Measurements from ENCODE around the gene HSPBAP1. TPM values are rescaled to one million over a fixed set of nuclear protein-coding genes. Genes with fewer than 3 reads are reported as not detected.

The HSPBAP1 gene
- total RNA-seq, 4 donors from 2014 or later = 3.4 to 13.9 (median 4.0) TPM

GRCh38 chr3:122824465-122825381, 31.1 kb upstream of the HSPBAP1 start:
- no peak for DNase-seq
- peaks cover 0 to 46% (median 0%) of the 10 kb centered on the region in 3 donors for H3K36me3 ChIP-seq
- no peaks in the 10 kb centered on the region for H3K9me3 ChIP-seq
- no peaks in the 10 kb centered on the region for H3K27me3 ChIP-seq
- H3K27ac ChIP-seq = no peak overlapping the region
- 90% methylated on average over 6 to 7 of the region's 7 CpGs for WGBS, 2 donors
- H3K4me1 ChIP-seq = no peaks in the 10 kb centered on the region
- intact Hi-C loops (cut with DNase I) = no loop called here
- no peak overlapping the region for H3K4me3 ChIP-seq
- TF ChIP-seq, protein P1, sequence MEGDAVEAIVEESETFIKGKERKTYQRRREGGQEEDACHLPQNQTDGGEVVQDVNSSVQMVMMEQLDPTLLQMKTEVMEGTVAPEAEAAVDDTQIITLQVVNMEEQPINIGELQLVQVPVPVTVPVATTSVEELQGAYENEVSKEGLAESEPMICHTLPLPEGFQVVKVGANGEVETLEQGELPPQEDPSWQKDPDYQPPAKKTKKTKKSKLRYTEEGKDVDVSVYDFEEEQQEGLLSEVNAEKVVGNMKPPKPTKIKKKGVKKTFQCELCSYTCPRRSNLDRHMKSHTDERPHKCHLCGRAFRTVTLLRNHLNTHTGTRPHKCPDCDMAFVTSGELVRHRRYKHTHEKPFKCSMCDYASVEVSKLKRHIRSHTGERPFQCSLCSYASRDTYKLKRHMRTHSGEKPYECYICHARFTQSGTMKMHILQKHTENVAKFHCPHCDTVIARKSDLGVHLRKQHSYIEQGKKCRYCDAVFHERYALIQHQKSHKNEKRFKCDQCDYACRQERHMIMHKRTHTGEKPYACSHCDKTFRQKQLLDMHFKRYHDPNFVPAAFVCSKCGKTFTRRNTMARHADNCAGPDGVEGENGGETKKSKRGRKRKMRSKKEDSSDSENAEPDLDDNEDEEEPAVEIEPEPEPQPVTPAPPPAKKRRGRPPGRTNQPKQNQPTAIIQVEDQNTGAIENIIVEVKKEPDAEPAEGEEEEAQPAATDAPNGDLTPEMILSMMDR (IDR thresholded peaks at IDR 0.05) = no peak
- no peak for TF ChIP-seq POLR2A (IDR thresholded peaks at IDR 0.05)

- 92 to 95% methylated on average over 2 of the region's 2 CpGs for WGBS, 2 donors
- DNase-seq = no peak
- Histone ChIP-seq H3K27me3 (no peaks in the 10 kb centered on the region), H3K27ac (no peak overlapping the region), H3K4me1 (no peaks in the 10 kb centered on the region), H3K36me3 (peaks cover 0 to 43% (median 0%) of the 10 kb centered on the region in 3 donors), H3K9me3 (no peaks in the 10 kb centered on the region), H3K4me3 (no peak overlapping the region)
- TF ChIP-seq, protein P1 (IDR thresholded peaks at IDR 0.05) = no peak
- no peak for TF ChIP-seq POLR2A (IDR thresholded peaks at IDR 0.05)
- intact Hi-C loops (cut with DNase I) = no loop called here
These were observed 23.0 kb upstream of the HSPBAP1 start for GRCh38 chr3:122816587-122816986.

DNA sequence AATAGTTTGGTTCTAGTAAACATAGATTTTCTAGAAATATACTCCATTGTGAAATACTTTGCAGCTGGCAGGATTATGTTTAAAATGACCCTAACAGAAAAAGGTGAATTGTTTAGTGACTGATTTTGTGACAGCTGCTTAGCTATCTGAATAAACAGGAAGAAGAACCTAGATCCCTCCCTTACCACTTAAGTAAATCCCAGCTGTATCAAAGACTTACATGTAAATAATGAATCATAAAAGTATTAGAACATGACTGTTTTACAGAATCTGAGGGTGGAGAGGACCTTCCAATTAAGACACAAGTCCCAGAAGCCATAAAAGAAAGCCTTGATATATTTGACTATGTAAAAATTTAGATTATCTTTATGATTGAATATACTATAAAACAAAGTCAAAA, 17.1 kb upstream of the HSPBAP1 start:
- TF ChIP-seq, protein P1 (IDR thresholded peaks at IDR 0.05) = no peak
- no peak for TF ChIP-seq POLR2A (IDR thresholded peaks at IDR 0.05)
- no peak overlapping the region for H3K27ac ChIP-seq
- H3K4me3 ChIP-seq = no peak overlapping the region
- no peaks in the 10 kb centered on the region for H3K27me3 ChIP-seq
- peaks cover 0 to 59% (median 0%) of the 10 kb centered on the region in 3 donors for H3K36me3 ChIP-seq
- no peaks in the 10 kb centered on the region for H3K4me1 ChIP-seq
- no peaks in the 10 kb centered on the region for H3K9me3 ChIP-seq
- intact Hi-C loops (cut with DNase I) = no loop called here
- DNase-seq = no peak

- Histone ChIP-seq H3K4me3 (no peak overlapping the region), H3K27ac (no peak overlapping the region), H3K9me3 (no peaks in the 10 kb centered on the region), H3K27me3 (no peaks in the 10 kb centered on the region), H3K36me3 (peaks cover 0 to 22% (median 0%) of the 10 kb centered on the region in 3 donors), H3K4me1 (peaks cover 0 to 31% (median 8%) of the 10 kb centered on the region in 3 donors)
- intact Hi-C loops (cut with DNase I) = no loop called here
- no peak for TF ChIP-seq POLR2A (IDR thresholded peaks at IDR 0.05)
- TF ChIP-seq, protein P1 (IDR thresholded peaks at IDR 0.05) = no peak
- WGBS, 2 donors = 56 to 97% methylated on average over 2 of the region's 2 CpGs
- DNase-seq = no peak
These were observed 10.3 kb upstream of the HSPBAP1 start for GRCh38 chr3:122803977-122804376.

DNA sequence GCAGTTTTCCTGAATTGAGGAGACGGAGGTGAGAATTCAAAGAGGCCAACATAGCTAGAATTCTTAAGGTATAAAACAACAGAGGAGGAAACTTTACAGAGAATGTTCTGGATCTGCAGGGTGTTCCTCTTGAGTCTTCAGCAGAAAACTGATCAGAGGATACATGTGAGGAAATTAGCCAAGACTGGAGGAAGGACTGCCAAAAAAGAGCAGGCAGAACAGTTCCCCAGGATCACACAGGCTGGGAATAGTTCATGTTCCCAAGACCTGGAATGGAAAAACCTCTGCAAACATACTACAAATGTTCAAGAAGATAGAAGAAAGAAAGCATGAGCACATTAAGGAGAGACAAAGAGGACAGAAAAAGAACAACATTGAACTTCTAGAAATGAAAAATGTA, 8.7 kb upstream of the HSPBAP1 start:
- intact Hi-C loops (cut with DNase I) = no loop called here
- Histone ChIP-seq H3K4me3 (no peak overlapping the region), H3K9me3 (no peaks in the 10 kb centered on the region), H3K27me3 (no peaks in the 10 kb centered on the region), H3K36me3 (peaks cover 0 to 6% (median 0%) of the 10 kb centered on the region in 3 donors), H3K4me1 (peaks cover 0 to 45% (median 8%) of the 10 kb centered on the region in 3 donors), H3K27ac (no peak overlapping the region)
- 92 to 95% methylated on average over 1 of the region's 1 CpG for WGBS, 2 donors
- TF ChIP-seq, protein P1 (IDR thresholded peaks at IDR 0.05) = no peak
- no peak for TF ChIP-seq POLR2A (IDR thresholded peaks at IDR 0.05)
- no peak for DNase-seq
